ENCODE measurements around the gene LST1. TPM values are rescaled to one million over a fixed set of nuclear protein-coding genes. Genes with fewer than 3 reads are reported as not detected.

Gene LST1
- total RNA-seq, 3 donors from 2014 or later = 4.8 to 7.9 (median 7.0) TPM

DNA sequence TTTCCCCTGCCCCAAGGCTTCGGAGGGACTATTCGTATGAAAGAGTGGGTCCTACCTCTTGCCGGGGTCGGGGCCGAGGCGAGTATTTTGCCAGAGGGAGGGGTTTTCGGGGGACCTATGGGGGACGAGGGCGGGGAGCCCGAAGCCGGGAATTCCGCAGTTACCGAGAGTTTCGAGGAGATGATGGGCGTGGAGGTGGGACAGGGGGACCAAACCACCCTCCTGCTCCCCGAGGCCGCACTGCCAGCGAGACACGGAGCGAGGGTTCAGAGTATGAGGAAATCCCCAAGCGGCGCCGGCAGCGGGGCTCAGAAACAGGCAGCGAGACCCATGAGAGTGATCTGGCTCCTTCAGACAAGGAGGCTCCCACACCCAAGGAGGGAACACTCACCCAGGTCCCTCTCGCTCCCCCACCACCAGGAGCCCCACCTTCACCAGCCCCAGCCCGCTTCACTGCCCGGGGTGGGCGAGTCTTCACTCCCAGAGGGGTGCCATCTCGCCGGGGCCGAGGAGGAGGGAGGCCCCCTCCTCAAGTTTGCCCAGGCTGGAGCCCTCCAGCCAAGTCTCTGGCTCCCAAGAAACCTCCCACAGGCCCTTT lies 45.7 kb downstream of the LST1 start:
- Mint-ChIP-seq H3K36me3 (ENCODE audit: insufficient read depth) (peaks cover 50% of the 10 kb centered on the region), H3K9me3 (no peaks in the 10 kb centered on the region), H3K4me1 (ENCODE audit: low read depth) (no peaks in the 10 kb centered on the region), H3K4me3 (no peak overlapping the region), H3K27me3 (ENCODE audit: low read depth) (no peaks in the 10 kb centered on the region)
- no peak for DNase-seq
- ATAC-seq = no peak

DNA sequence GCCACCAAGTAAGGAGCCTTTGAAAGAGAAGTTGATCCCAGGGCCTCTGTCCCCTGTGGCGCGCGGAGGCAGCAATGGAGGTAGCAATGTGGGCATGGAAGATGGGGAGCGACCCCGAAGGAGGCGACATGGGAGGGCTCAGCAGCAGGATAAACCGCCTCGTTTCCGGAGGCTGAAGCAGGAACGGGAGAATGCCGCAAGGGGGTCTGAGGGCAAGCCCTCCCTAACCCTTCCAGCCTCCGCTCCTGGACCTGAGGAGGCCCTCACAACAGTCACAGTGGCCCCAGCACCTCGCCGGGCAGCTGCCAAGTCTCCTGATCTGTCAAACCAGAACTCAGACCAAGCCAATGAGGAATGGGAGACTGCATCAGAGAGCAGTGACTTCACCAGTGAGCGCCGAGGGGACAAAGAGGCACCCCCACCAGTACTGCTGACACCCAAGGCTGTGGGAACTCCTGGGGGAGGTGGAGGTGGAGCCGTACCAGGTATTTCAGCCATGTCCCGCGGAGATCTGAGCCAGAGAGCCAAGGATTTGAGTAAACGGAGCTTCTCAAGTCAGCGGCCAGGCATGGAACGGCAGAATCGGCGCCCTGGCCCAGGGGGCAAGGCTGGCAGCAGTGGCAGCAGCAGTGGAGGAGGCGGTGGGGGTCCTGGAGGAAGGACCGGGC lies 46.3 kb downstream of the LST1 start:
- Mint-ChIP-seq H3K4me3 (no peak overlapping the region), H3K4me1 (ENCODE audit: low read depth) (no peaks in the 10 kb centered on the region), H3K27me3 (ENCODE audit: low read depth) (no peaks in the 10 kb centered on the region), H3K36me3 (ENCODE audit: insufficient read depth) (peaks cover 51% of the 10 kb centered on the region), H3K9me3 (no peaks in the 10 kb centered on the region)
- DNase-seq (no peak), ATAC-seq (no peak)

DNA sequence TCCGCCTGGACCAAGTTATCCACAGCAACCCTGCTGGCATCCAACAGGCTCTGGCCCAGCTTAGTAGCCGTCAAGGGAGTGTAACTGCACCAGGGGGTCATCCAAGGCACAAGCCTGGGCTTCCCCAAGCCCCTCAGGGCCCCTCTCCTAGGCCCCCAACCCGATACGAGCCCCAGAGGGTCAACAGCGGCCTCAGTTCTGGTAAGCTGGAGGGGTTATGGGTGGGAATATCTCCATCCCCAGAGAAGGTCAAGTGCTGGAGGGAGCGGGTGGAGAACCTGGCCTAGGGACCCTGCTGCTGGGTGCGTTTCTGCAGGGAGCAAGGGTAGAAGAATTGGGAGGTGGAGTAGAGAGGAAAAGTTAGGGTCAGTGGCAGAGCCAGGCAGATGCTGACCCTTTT lies 47.4 kb downstream of the LST1 start:
- H3K4me1 Mint-ChIP-seq (ENCODE audit: low read depth) = no peaks in the 10 kb centered on the region
- no peak overlapping the region for H3K4me3 Mint-ChIP-seq
- H3K27me3 Mint-ChIP-seq (ENCODE audit: low read depth) = no peaks in the 10 kb centered on the region
- DNase-seq (no peak), ATAC-seq (no peak)
- peaks cover 42% of the 10 kb centered on the region for H3K36me3 Mint-ChIP-seq (ENCODE audit: insufficient read depth)
- H3K9me3 Mint-ChIP-seq = no peaks in the 10 kb centered on the region

DNA sequence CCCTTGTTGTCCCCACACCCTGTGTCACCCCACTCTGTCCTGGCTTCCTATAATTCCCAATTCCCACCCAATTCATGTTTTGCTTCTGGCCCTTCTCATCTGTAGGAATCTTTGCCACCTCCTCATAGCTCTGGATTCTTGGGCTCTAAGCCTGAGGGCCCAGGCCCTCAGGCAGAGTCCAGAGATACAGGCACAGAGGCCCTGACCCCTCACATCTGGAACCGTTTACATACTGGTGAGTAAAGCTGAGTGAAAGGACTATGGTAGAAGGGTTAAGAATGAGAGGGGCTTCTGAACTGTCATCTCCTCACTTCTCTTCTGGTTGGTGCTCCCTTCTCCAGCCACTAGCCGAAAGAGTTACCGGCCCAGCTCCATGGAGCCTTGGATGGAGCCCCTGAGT lies 48.1 kb downstream of the LST1 start:
- no peaks in the 10 kb centered on the region for H3K4me1 Mint-ChIP-seq (ENCODE audit: low read depth)
- H3K9me3 Mint-ChIP-seq = no peaks in the 10 kb centered on the region
- no peak overlapping the region for H3K4me3 Mint-ChIP-seq
- no peaks in the 10 kb centered on the region for H3K27me3 Mint-ChIP-seq (ENCODE audit: low read depth)
- peaks cover 43% of the 10 kb centered on the region for H3K36me3 Mint-ChIP-seq (ENCODE audit: insufficient read depth)
- ATAC-seq (no peak), DNase-seq (no peak)

DNA sequence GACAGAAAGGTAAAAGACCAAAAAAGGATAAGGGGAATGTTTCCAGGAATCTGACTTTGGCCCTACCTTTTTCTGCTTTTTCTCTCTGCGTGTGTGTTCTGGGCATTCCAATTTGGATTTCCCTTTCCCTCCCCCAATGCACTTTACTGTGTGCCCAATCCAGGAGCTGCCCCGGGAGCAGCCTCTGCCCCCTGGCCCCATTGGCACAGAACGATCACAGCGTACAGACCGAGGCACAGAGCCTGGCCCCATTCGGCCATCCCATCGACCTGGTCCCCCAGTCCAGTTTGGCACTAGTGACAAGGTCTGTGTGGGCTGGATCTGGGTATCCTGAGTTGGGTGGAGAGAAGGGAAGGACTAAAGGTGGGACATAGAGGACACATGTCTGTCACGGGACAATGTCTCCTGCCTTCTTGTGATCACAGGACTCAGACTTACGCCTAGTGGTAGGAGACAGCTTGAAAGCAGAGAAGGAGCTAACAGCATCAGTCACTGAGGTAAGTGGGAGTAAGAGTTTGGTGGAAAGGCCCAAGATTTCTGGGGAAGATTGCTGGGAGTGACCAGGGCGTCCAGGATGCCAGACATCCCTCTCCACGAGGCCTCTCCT lies 49.0 kb downstream of the LST1 start:
- Mint-ChIP-seq H3K36me3 (ENCODE audit: insufficient read depth) (peaks cover 45% of the 10 kb centered on the region), H3K4me3 (no peak overlapping the region), H3K4me1 (ENCODE audit: low read depth) (peaks cover 5% of the 10 kb centered on the region), H3K9me3 (no peaks in the 10 kb centered on the region), H3K27me3 (ENCODE audit: low read depth) (no peaks in the 10 kb centered on the region)
- no peak for ATAC-seq
- DNase-seq = no peak

DNA sequence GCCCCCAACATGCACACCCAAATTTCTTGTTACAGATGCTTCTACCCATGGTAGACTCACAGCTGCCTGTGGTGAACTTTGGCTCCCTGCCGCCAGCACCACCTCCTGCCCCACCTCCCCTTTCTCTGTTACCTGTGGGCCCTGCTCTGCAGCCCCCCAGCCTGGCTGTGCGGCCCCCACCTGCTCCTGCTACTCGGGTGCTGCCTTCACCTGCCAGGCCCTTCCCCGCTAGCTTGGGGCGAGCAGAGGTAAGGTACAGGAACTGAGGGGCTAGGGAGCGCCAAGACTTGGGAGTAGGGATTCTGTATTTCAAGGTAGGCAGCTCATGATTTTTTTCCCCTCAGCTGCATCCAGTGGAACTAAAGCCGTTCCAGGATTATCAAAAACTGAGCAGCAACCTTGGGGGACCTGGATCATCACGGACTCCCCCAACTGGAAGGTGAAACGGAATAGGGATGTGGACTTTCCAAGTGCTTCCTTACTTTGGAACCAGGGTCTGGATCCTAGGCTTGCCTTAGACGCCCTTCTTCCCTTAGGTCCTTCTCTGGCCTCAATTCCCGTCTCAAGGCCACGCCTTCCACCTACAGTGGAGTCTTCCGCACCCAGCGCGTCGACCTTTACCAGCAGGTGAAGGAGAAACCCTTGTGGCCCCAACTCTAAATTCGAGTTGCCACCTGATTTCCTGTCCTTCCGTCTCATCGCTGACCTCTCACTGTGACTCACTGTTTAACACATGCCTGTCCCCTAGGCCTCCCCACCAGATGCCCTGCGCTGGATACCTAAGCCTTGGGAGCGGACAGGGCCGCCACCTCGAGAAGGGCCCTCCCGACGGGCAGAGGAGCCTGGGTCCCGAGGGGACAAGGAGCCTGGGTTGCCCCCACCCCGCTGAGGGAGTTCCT lies 50.9 kb downstream of the LST1 start:
- Mint-ChIP-seq H3K36me3 (ENCODE audit: insufficient read depth) (peaks cover 43% of the 10 kb centered on the region), H3K27me3 (ENCODE audit: low read depth) (no peaks in the 10 kb centered on the region), H3K4me3 (no peak overlapping the region), H3K9me3 (no peaks in the 10 kb centered on the region), H3K4me1 (ENCODE audit: low read depth) (peaks cover 5% of the 10 kb centered on the region)
- ATAC-seq (no peak), DNase-seq (no peak)

Other genes with a start within 250 kb of the LST1 start
- 1,000 to 10,000 TPM; 3,478 to 5,156 (median 4,066) TPM for gene HLA-B, start 229.1 kb upstream of the LST1 start, total RNA-seq
- 1 to 10 TPM; 4.0 to 6.4 (median 4.7) TPM for gene MICA, start 182.7 kb upstream of the LST1 start, total RNA-seq
- gene MICB, start 88.1 kb upstream of the LST1 start, total RNA-seq = 10 to 100 TPM; 11.3 to 14.9 (median 12.5) TPM
- not detected for gene MCCD1, start 57.3 kb upstream of the LST1 start, total RNA-seq
- 100 to 1,000 TPM; 644 to 667 (median 666) TPM for gene DDX39B, start 44.3 kb upstream of the LST1 start, total RNA-seq
- under 1 TPM; 0.38 to 0.84 (median 0.58) TPM for gene ATP6V1G2, start 39.7 kb upstream of the LST1 start, total RNA-seq
- gene NFKBIL1, start 38.7 kb upstream of the LST1 start, total RNA-seq = 10 to 100 TPM in 2 of 3 donors, 1 to 10 TPM in 1; 9.3 to 12.8 (median 12.7) TPM
- gene LTA, start 14.0 kb upstream of the LST1 start, total RNA-seq = 1,000 to 10,000 TPM; 1,238 to 1,641 (median 1,296) TPM
- gene TNF, start 10.7 kb upstream of the LST1 start, total RNA-seq = 100 to 1,000 TPM; 485 to 701 (median 587) TPM
- gene LTB, start 3.9 kb upstream of the LST1 start, total RNA-seq = 100 to 1,000 TPM; 161 to 210 (median 186) TPM
- 10 to 100 TPM in 1 of 3 donors, 1 to 10 TPM in 2; 6.0 to 27.3 (median 8.4) TPM for gene NCR3, start 6.7 kb downstream of the LST1 start, total RNA-seq
- 10 to 100 TPM; 18.5 to 57.5 (median 36.5) TPM for gene AIF1, start 29.0 kb downstream of the LST1 start, total RNA-seq
- 100 to 1,000 TPM; 290 to 309 (median 306) TPM for gene PRRC2A, start 34.4 kb downstream of the LST1 start, total RNA-seq
- gene BAG6, start 66.4 kb downstream of the LST1 start, total RNA-seq = 100 to 1,000 TPM; 403 to 418 (median 411) TPM
- 1 to 10 TPM; 1.8 to 2.8 (median 2.1) TPM for gene APOM, start 69.6 kb downstream of the LST1 start, total RNA-seq
- gene C6orf47, start 74.5 kb downstream of the LST1 start, total RNA-seq = 10 to 100 TPM; 17.1 to 18.3 (median 18.2) TPM
- 10 to 100 TPM; 34.9 to 37.8 (median 37.5) TPM for gene GPANK1, start 78.7 kb downstream of the LST1 start, total RNA-seq
- gene CSNK2B, start 79.8 kb downstream of the LST1 start, total RNA-seq = 100 to 1,000 TPM; 301 to 311 (median 307) TPM
- 10 to 100 TPM; 22.6 to 24.0 (median 22.9) TPM for gene LY6G5B, start 83.7 kb downstream of the LST1 start, total RNA-seq
- 1 to 10 TPM; 2.3 to 3.8 (median 3.1) TPM for gene LY6G5C, start 94.8 kb downstream of the LST1 start, total RNA-seq
- gene ABHD16A, start 117.0 kb downstream of the LST1 start, total RNA-seq = 10 to 100 TPM; 33.9 to 38.1 (median 35.2) TPM
- gene LY6G6F, start 120.6 kb downstream of the LST1 start, total RNA-seq = not detected
- not detected for gene LY6G6D, start 129.1 kb downstream of the LST1 start, total RNA-seq
- gene LY6G6C, start 135.5 kb downstream of the LST1 start, total RNA-seq = not detected
- gene MPIG6B, start 137.1 kb downstream of the LST1 start, total RNA-seq = under 1 TPM in 2 of 3 donors, not detected in 1; 0.33 to 0.55 TPM
- gene DDAH2, start 143.0 kb downstream of the LST1 start, total RNA-seq = 1 to 10 TPM; 3.4 to 3.9 (median 3.5) TPM
- gene CLIC1, start 150.3 kb downstream of the LST1 start, total RNA-seq = 100 to 1,000 TPM; 344 to 370 (median 353) TPM
- 10 to 100 TPM; 30.9 to 35.4 (median 34.3) TPM for gene MSH5, start 153.7 kb downstream of the LST1 start, total RNA-seq
- 10 to 100 TPM in 2 of 3 donors, 1 to 10 TPM in 1; 9.4 to 12.2 (median 12.1) TPM for gene SAPCD1, start 176.4 kb downstream of the LST1 start, total RNA-seq
- 1 to 10 TPM; 1.4 TPM for gene VWA7, start 191.1 kb downstream of the LST1 start, total RNA-seq
- gene VARS1, start 209.5 kb downstream of the LST1 start, total RNA-seq = 100 to 1,000 TPM; 231 to 263 (median 234) TPM
- gene LSM2, start 220.7 kb downstream of the LST1 start, total RNA-seq = 100 to 1,000 TPM; 163 to 192 (median 184) TPM
- gene HSPA1L, start 229.0 kb downstream of the LST1 start, total RNA-seq = 1 to 10 TPM; 1.6 to 1.8 (median 1.7) TPM
- 10 to 100 TPM; 33.3 to 38.1 (median 34.2) TPM for gene HSPA1A, start 229.3 kb downstream of the LST1 start, total RNA-seq
- 10 to 100 TPM; 76.1 to 97.7 (median 93.0) TPM for gene HSPA1B, start 241.5 kb downstream of the LST1 start, total RNA-seq